Astrocyte (in vitro differentiated cells and primary cell): Measurements from ENCODE around the gene PFKL. TPM values are rescaled to one million over a fixed set of nuclear protein-coding genes. Genes with fewer than 3 reads are reported as not detected.

ENCODE experiments used
- DNase-seq: peaks from one replicate; pipeline ENCODE4 v3.0.0-alpha.2; 2010; ENCODE audit warnings: low read depth
- FAIRE-seq: peaks from 2 replicates; lab custom pipeline; 2011; peaks lifted over from hg19 to GRCh38; lab: Jason Lieb, UNC
- H2AFZ ChIP-seq: 2 replicates; pipeline ENCODE4 v1.6.0; 2012; ENCODE audit warnings: low read depth, low read length, inconsistent platforms
- H3K27ac ChIP-seq: 2 replicates; pipeline ENCODE4 v1.5.1; 2011; ENCODE audit warnings: low read depth, low read length, inconsistent platforms
- H3K27me3 ChIP-seq: 2 replicates; pipeline ENCODE4 v1.6.0; 2011; ENCODE audit warnings: low read length, inconsistent platforms; ENCODE audit not compliant: insufficient read depth
- H3K36me3 ChIP-seq: 2 replicates; pipeline ENCODE4 v1.5.1; 2011; ENCODE audit warnings: low read length, inconsistent platforms; ENCODE audit not compliant: insufficient read depth
- H3K4me1 ChIP-seq: 2 replicates; pipeline ENCODE4 v1.5.1; 2011; ENCODE audit warnings: low read length, inconsistent platforms; ENCODE audit not compliant: insufficient read depth
- H3K4me2 ChIP-seq: 2 replicates; pipeline ENCODE4 v1.6.0; 2012; ENCODE audit warnings: low read length, inconsistent platforms
- H3K4me3 ChIP-seq: 2 replicates; pipeline ENCODE4 v1.5.1; 2011; ENCODE audit warnings: low read depth, mild to moderate bottlenecking, low read length, inconsistent platforms; ENCODE audit not compliant: insufficient read depth
- H3K79me2 ChIP-seq: 2 replicates; pipeline ENCODE4 v1.6.0; 2012; ENCODE audit warnings: mild to moderate bottlenecking, low read length, inconsistent platforms; ENCODE audit not compliant: insufficient read depth
- H3K9ac ChIP-seq: 2 replicates; pipeline ENCODE4 v1.6.0; 2012; ENCODE audit warnings: mild to moderate bottlenecking, low read length, inconsistent platforms
- H3K9me3 ChIP-seq: 2 replicates; pipeline ENCODE4 v1.5.1; 2012; ENCODE audit warnings: low read depth, mild to moderate bottlenecking, low read length, inconsistent platforms; ENCODE audit not compliant: insufficient read depth
- H4K20me1 ChIP-seq: 2 replicates; pipeline ENCODE4 v1.6.0; 2012; ENCODE audit warnings: low read length, inconsistent platforms; ENCODE audit not compliant: insufficient read depth
- H3K27ac Mint-ChIP-seq: one replicate; pipeline ENCODE4 v1.8.0; 2021; ENCODE audit warnings: mild to moderate bottlenecking, mixed read lengths; ENCODE audit not compliant: unreplicated experiment
- H3K27me3 Mint-ChIP-seq: one replicate; pipeline ENCODE4 v1.8.0; 2021; ENCODE audit warnings: low read depth, mixed read lengths; ENCODE audit not compliant: unreplicated experiment
- H3K36me3 Mint-ChIP-seq: one replicate; pipeline ENCODE4 v1.8.0; 2021; ENCODE audit warnings: low read depth, mixed read lengths; ENCODE audit not compliant: unreplicated experiment
- H3K4me1 Mint-ChIP-seq: one replicate; pipeline ENCODE4 v1.8.0; 2021; ENCODE audit warnings: low read depth, mixed read lengths; ENCODE audit not compliant: unreplicated experiment
- H3K4me3 Mint-ChIP-seq: one replicate; pipeline ENCODE4 v1.8.0; 2021; ENCODE audit warnings: mild to moderate bottlenecking, moderate library complexity, mixed read lengths; ENCODE audit not compliant: unreplicated experiment
- H3K9me3 Mint-ChIP-seq: one replicate; pipeline ENCODE4 v1.8.0; 2021; ENCODE audit warnings: mild to moderate bottlenecking, mixed read lengths; ENCODE audit not compliant: unreplicated experiment
- EZH2 ChIP-seq: IDR thresholded peaks from 2 replicates; pipeline ENCODE4 v1.6.1; 2012; ENCODE audit warnings: mild to moderate bottlenecking, low read length, inconsistent platforms; ENCODE audit not compliant: insufficient read depth
- total RNA-seq: library from RNA; stranded (reverse); gene quantifications from 2 replicates; pipeline ENCODE4 v1.2.1, GENCODE V29; 2021
- TF ChIP-seq, protein P1 (sequence below): IDR thresholded peaks from 2 replicates; pipeline ENCODE4 v1.5.1; 2011; ENCODE audit warnings: low read depth, mild to moderate bottlenecking, inconsistent platforms, low read length, moderate library complexity; ENCODE audit not compliant: insufficient read depth

The PFKL gene
- total RNA-seq, 1 donor from 2014 or later = 109 TPM

DNA sequence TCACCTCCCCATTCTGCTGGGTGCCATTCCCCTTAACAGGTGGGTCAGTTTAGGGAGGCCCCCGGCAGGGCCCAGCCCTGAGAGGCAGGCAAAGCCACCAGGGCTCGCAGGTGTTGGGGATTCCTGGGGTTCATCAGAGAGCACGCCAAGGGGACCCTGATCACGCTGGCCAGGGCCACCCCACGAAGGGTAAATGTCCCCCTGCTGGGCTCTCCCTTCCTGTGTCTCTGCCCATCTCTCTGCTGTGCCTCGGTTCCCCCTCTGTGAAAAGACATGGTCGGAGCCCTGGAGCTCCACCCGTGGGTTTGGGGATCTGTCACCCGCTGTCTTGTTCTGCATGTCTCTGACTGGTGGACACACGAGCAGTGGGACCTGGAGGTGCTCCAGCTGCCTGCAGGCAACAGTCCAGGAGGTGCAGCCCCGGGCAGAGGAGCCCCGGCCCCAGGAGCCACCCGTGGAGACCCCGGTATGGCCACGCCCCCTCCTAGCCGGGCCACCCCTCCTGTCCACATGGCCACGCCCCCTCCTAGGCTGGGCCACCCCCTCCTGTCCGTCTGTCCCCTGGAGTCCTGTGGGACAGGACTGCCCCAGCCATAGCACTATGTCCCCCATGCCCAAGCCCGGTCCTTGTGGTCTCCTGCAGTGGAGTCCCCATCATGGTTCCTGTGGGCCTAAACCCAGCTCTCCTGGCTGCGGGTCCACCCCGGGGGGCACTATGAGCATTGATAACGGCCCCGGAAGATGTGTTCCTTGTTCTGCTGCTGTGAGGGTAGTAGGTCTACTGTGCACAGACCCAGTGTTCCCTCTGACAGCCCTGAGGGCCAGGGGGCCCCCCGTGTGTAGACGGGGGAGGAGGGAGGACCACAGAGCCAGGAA lies 7.7 kb upstream of the PFKL start:
- Histone ChIP-seq H3K27me3 (peaks cover 2% of the 10 kb centered on the region), H3K9me3 (no peaks in the 10 kb centered on the region), H2AFZ (no peak overlapping the region), H3K4me1 (no peaks in the 10 kb centered on the region), H3K36me3 (no peaks in the 10 kb centered on the region), H3K4me3 (no peak overlapping the region), H4K20me1 (no peaks in the 10 kb centered on the region), H3K27ac (no peak overlapping the region), H3K79me2 (no peaks in the 10 kb centered on the region), H3K4me2 (no peak overlapping the region), H3K9ac (no peak overlapping the region)
- Mint-ChIP-seq H3K9me3 (no peaks in the 10 kb centered on the region), H3K36me3 (no peaks in the 10 kb centered on the region), H3K4me3 (no peak overlapping the region), H3K27me3 (peaks cover 26% of the 10 kb centered on the region), H3K27ac (no peak overlapping the region), H3K4me1 (no peaks in the 10 kb centered on the region)
- FAIRE-seq (no peak), DNase-seq (no peak)
- TF ChIP-seq, protein P1, sequence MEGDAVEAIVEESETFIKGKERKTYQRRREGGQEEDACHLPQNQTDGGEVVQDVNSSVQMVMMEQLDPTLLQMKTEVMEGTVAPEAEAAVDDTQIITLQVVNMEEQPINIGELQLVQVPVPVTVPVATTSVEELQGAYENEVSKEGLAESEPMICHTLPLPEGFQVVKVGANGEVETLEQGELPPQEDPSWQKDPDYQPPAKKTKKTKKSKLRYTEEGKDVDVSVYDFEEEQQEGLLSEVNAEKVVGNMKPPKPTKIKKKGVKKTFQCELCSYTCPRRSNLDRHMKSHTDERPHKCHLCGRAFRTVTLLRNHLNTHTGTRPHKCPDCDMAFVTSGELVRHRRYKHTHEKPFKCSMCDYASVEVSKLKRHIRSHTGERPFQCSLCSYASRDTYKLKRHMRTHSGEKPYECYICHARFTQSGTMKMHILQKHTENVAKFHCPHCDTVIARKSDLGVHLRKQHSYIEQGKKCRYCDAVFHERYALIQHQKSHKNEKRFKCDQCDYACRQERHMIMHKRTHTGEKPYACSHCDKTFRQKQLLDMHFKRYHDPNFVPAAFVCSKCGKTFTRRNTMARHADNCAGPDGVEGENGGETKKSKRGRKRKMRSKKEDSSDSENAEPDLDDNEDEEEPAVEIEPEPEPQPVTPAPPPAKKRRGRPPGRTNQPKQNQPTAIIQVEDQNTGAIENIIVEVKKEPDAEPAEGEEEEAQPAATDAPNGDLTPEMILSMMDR = no peak
- TF ChIP-seq EZH2 = no peak

DNA sequence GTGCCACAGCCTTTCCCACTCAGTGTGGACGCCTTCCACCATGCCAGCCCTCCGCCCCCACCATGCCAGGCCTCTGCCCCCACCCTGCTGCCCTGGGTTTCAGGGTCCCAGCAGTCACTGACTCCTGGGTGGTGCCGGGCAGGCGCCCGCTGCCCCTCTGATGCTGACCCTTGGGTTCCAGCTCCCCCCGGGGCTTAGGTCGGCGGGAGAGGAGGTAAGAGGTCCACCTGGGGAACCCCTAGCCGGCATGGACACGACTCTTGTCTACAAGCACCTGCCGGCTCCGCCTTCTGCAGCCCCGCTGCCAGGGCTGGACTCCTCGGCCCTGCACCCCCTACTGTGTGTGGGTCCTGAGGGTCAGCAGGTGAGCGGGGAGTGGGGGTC lies 7.0 kb upstream of the PFKL start:
- FAIRE-seq = no peak
- Histone ChIP-seq H2AFZ (no peak overlapping the region), H3K4me2 (no peak overlapping the region), H3K4me3 (no peak overlapping the region), H3K9me3 (no peaks in the 10 kb centered on the region), H3K4me1 (no peaks in the 10 kb centered on the region), H3K27ac (no peak overlapping the region), H3K79me2 (no peaks in the 10 kb centered on the region), H3K9ac (no peak overlapping the region), H4K20me1 (no peaks in the 10 kb centered on the region), H3K36me3 (no peaks in the 10 kb centered on the region), H3K27me3 (peaks cover 2% of the 10 kb centered on the region)
- H3K27ac Mint-ChIP-seq = no peak overlapping the region
- no peak overlapping the region for H3K4me3 Mint-ChIP-seq
- DNase-seq = no peak
- no peaks in the 10 kb centered on the region for H3K9me3 Mint-ChIP-seq
- peaks cover 24% of the 10 kb centered on the region for H3K27me3 Mint-ChIP-seq
- H3K4me1 Mint-ChIP-seq = no peaks in the 10 kb centered on the region
- no peak for TF ChIP-seq EZH2
- TF ChIP-seq, protein P1 = no peak
- H3K36me3 Mint-ChIP-seq = no peaks in the 10 kb centered on the region
